Body of pancreas (tissue), 4 donors: ENCODE data around the gene PSD.

Experiments used
- CTCF ChIP-seq, 7 experiments: fragments of 450-650 bp in 4 of 7; fragments of 200-600 bp in 3 of 7; sonication (generic) in 3 of 7; IDR thresholded peaks; one replicate each; pipeline ENCODE4 v1.5.1; 2016 to 2019; ENCODE audit warnings: antibody characterized with exemption in 7 of 7
- POLR2A ChIP-seq, 3 donors: fragments of 450-650 bp; IDR thresholded peaks; one replicate each; pipeline ENCODE4 v1.6.1; 2016; ENCODE audit warnings: antibody characterized with exemption in 3 of 3, mild to moderate bottlenecking in 2 of 3

DNA sequence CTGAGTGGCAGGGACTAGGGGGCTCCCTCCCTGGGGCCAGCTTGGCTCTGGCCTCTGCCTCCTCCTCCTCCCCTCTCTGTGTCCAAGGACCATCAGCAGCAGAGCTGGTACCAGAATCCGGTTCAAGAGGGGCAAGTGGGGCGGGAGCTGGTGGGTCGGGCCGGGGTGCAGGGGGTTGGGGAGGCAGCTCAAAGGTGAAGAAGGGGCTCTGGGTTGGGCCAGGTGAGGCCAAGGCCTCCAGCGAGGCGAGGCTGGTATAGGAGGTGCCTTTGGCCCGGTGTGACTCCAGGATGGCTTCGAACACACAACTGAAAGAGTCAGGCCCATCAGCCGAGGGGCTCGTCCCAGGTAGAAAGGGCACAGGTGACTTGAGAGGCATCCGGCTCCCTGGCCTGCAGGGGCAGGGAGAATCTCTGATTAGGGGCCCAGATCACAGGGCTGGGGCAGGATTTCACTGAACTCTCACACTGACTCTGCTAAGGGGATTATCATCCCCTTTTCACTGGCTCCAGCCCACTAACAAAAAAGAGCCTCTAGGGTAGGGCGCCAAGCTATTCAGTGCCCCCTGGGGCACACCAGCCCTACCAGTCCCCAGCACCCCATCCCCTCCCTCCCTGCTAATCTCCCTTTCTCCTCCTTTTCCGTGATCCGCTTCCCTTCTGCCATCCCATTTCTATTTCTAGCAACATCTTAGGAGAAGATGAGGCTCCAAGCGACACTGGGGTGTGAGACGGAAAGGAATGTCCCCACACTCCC, 4.6 kb downstream of the PSD start:
- TF ChIP-seq CTCF (IDR thresholded peaks at IDR 0.05) (no peak), POLR2A (IDR thresholded peaks at IDR 0.05) (no peak)
